ENCODE results near the gene NEDD4. TPM values are rescaled to one million over a fixed set of nuclear protein-coding genes. Genes with fewer than 3 reads are reported as not detected.

The NEDD4 gene
- polyA plus RNA-seq, 2 of the 4 experiments (the other 2 are of a cell fraction): 56.4 to 78.8 TPM

GRCh38 chr15:55917881-55918296, 75.5 kb downstream of the NEDD4 start:
- Histone ChIP-seq H3K4me1 (peaks cover 17% of the 10 kb centered on the region; the same call in 2 of the 3 replicates), H3K4me2 (peak overlapping the region; percentile 72), H3K27ac (peak overlapping the region; percentile 30 to 74; a peak in 4 of 6 replicates), H3K9me3 (no peaks in the 10 kb centered on the region), H3K4me3 (no peak overlapping the region)
- CTCF ChIA-PET: interaction anchor here (0.6 to 5.9 kb wide), 35 partner anchors 9 to 461 kb away, joined by 3 to 87 read pairs (median 5); partner anchors contain the start of gene NEDD4
- no peak for TF ChIP-seq JUN (IDR thresholded peaks at IDR 0.05)
- peak; percentile 46; the same call in 1 of the 2 replicates for TF ChIP-seq GATA3 (IDR thresholded peaks at IDR 0.05; ENCODE audit: borderline replicate concordance)
- TF ChIP-seq CTCF (IDR thresholded peaks at IDR 0.05): peak; percentile 96
- TF ChIP-seq FOSL2 (IDR thresholded peaks at IDR 0.05): no peak
- TF ChIP-seq FOSL2 (CRISPR knock-in tag; IDR thresholded peaks at IDR 0.05): peak; percentile 85
- no peak for TF ChIP-seq ZFP36 (IDR thresholded peaks at IDR 0.05; ENCODE audit: borderline replicate concordance, partially characterized antibody)
- peak; percentile 98 for TF ChIP-seq FOXS1 (CRISPR knock-in tag; IDR thresholded peaks at IDR 0.05)
- TF ChIP-seq BHLHE40 (IDR thresholded peaks at IDR 0.05; ENCODE audit: low read depth, low read length): no peak
- TF ChIP-seq CEBPB (IDR thresholded peaks at IDR 0.05): peak in 1 of 2 experiments; percentile 53; a peak in 1 of 4 replicates
- TF ChIP-seq SMC3 (IDR thresholded peaks at IDR 0.05): peak; percentile 89
- peak; percentile 87 to 92 for TF ChIP-seq RAD21 (conservative IDR thresholded peaks at IDR 0.05 in 1 of 2, IDR thresholded peaks at IDR 0.05 in 1 of 2)
- TF ChIP-seq MAX (IDR thresholded peaks at IDR 0.05): peak; percentile 78
- peak; percentile 49 to 91 for DNase-seq (ENCODE audit: low read depth in 1 of 2, low spot score in 1 of 2)
- peak; percentile 95 for FAIRE-seq
- WGBS (ENCODE audit: missing lambda C conversion rate): 0% methylated on average over 1 of the region's 1 CpG
- peak; percentile 75 to 94 for ATAC-seq
- POLR2A ChIA-PET: interaction anchor here (1.3 to 4.1 kb wide), 6 partner anchors 10 to 76 kb away, joined by 3 to 33 read pairs (median 7); partner anchors contain the start of gene NEDD4

DNA sequence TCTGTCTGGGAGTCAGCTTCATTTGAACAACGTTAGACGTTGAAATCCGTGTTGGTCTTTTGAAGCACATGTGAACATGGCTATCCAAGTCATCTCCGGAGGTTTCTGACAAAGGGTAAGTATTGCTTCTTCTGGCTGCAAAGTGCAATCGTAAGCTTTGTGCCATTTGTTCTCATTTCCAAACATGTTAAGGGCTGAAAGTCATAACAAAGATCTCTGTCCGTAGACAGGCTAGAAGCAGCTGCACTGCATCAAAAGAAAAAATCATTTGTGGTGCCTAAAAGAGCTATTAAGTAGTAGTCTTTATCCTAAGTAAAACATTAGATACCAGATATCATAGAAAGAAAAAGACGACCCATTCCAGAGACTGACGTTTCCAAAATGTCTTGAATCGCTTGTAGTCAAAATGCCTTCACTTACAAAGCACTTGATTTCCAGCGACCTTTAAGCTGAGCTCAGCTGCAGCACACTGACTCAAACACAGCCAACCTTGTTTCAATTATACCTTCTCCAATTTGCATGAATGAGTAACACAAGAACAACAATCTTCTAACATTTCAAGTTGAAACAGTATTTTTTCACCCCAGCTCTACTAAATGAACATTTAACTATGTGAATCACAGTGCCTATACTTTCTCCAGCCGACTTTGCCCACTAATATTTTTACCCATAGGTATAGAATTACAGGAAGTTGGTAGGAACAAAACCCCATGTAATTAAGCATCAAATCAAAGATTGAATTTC, 76.6 kb downstream of the NEDD4 start:
- peak; percentile 7 for FAIRE-seq
- TF ChIP-seq HMGXB4 (CRISPR knock-in tag; IDR thresholded peaks at IDR 0.05; ENCODE audit: borderline replicate concordance) (no peak), CBX2 (IDR thresholded peaks at IDR 0.05; ENCODE audit: borderline replicate concordance, low read depth) (no peak), MYC (IDR thresholded peaks at IDR 0.05; ENCODE audit: borderline replicate concordance, low read length) (peak; percentile 13; the same call in 1 of the 2 replicates), ELK1 (IDR thresholded peaks at IDR 0.05; ENCODE audit: low read depth, low read length) (no peak), FOSL2 (IDR thresholded peaks at IDR 0.05) (no peak), FOSL2 (CRISPR knock-in tag; IDR thresholded peaks at IDR 0.05) (0 out of 2 replicates have a peak, but pooled peaks have one; percentile 3)
- TF ChIP-seq, protein P1, sequence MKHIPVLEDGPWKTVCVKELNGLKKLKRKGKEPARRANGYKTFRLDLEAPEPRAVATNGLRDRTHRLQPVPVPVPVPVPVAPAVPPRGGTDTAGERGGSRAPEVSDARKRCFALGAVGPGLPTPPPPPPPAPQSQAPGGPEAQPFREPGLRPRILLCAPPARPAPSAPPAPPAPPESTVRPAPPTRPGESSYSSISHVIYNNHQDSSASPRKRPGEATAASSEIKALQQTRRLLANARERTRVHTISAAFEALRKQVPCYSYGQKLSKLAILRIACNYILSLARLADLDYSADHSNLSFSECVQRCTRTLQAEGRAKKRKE (CRISPR knock-in tag; IDR thresholded peaks at IDR 0.05; ENCODE audit: low read depth): no peak
- Histone ChIP-seq H3K27ac (peak overlapping the region; percentile 74 to 81), H3K4me2 (peak overlapping the region; percentile 72), H3K4me1 (peaks cover 17% of the 10 kb centered on the region; the same call in 2 of the 3 replicates), H3K9me3 (no peaks in the 10 kb centered on the region), H3K4me3 (peak overlapping the region; percentile 47)
- peak; percentile 37 to 48; a peak in 5 of 6 replicates for ATAC-seq
- CTCF ChIA-PET: interaction anchor here (0.6 to 5.9 kb wide), 21 partner anchors 8 to 330 kb away, joined by 3 to 87 read pairs (median 6); partner anchors contain the start of gene NEDD4
- peak in 1 of 2 experiments; percentile 57 for DNase-seq (ENCODE audit: low read depth in 1 of 2, low spot score in 1 of 2)
- POLR2A ChIA-PET: interaction anchor here (0.9 to 4.1 kb wide), 9 partner anchors 9 to 328 kb away, joined by 3 to 33 read pairs (median 5); no protein-coding TSS in a partner anchor
- WGBS (ENCODE audit: missing lambda C conversion rate): 47% methylated on average over 11 of the region's 11 CpGs

All from A549 (cell line).